ENCODE data around the gene STMND1. TPM values are rescaled to one million over a fixed set of nuclear protein-coding genes. Genes with fewer than 3 reads are reported as not detected.

The STMND1 gene
- total RNA-seq, 2 donors from 2014 or later, result 0.18 TPM; not detected in 1

DNA sequence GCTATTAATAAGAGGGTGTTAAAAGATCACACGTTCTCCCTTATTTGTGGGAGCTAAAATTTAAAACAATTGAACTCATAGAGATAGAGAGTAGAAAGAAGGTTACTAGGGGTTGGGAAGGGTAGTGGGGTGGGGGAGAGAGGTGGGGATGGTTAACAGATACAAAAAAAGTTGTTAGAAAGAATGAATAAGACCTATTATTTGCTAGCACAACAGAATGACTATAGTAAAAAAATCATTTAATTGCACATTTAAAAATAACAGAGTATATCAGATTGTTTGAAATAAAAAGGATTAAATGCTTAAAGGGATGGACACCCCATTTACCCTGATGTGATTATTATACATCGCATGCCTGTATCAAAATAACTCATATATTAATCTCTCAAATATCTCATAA, 43.3 kb upstream of the STMND1 start:
- Mint-ChIP-seq H3K4me1 (no peaks in the 10 kb centered on the region), H3K4me3 (no peak overlapping the region), H3K27ac (no peak overlapping the region), H3K27me3 (ENCODE audit: insufficient read depth) (no peaks in the 10 kb centered on the region), H3K36me3 (ENCODE audit: low read depth) (no peaks in the 10 kb centered on the region), H3K9me3 (no peaks in the 10 kb centered on the region)
- Histone ChIP-seq H3K4me3 (ENCODE audit: low read length) (no peak overlapping the region), H3K9me3 (ENCODE audit: control insufficient read depth, low read length) (no peaks in the 10 kb centered on the region), H3K27ac (ENCODE audit: low read depth, low read length) (no peak overlapping the region), H3K9ac (ENCODE audit: extremely low read depth, low read length, poor library complexity, severe bottlenecking) (no peak overlapping the region), H3K4me1 (ENCODE audit: control insufficient read depth, insufficient read depth, low read length) (no peaks in the 10 kb centered on the region), H3K27me3 (ENCODE audit: control insufficient read depth, insufficient read depth, low read length, poor library complexity, severe bottlenecking) (no peaks in the 10 kb centered on the region), H3K36me3 (ENCODE audit: control insufficient read depth, insufficient read depth, low read length) (no peaks in the 10 kb centered on the region)
- TF ChIP-seq, protein P1, sequence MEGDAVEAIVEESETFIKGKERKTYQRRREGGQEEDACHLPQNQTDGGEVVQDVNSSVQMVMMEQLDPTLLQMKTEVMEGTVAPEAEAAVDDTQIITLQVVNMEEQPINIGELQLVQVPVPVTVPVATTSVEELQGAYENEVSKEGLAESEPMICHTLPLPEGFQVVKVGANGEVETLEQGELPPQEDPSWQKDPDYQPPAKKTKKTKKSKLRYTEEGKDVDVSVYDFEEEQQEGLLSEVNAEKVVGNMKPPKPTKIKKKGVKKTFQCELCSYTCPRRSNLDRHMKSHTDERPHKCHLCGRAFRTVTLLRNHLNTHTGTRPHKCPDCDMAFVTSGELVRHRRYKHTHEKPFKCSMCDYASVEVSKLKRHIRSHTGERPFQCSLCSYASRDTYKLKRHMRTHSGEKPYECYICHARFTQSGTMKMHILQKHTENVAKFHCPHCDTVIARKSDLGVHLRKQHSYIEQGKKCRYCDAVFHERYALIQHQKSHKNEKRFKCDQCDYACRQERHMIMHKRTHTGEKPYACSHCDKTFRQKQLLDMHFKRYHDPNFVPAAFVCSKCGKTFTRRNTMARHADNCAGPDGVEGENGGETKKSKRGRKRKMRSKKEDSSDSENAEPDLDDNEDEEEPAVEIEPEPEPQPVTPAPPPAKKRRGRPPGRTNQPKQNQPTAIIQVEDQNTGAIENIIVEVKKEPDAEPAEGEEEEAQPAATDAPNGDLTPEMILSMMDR (conservative IDR thresholded peaks at IDR 0.05), result no peak
- WGBS, 2 experiments (ENCODE audit: insufficient coverage in 1 of 2, insufficient read length in 1 of 2), result 96 to 100% methylated on average over 1 to 2 of the region's 2 CpGs
- no peak for DNase-seq

DNA sequence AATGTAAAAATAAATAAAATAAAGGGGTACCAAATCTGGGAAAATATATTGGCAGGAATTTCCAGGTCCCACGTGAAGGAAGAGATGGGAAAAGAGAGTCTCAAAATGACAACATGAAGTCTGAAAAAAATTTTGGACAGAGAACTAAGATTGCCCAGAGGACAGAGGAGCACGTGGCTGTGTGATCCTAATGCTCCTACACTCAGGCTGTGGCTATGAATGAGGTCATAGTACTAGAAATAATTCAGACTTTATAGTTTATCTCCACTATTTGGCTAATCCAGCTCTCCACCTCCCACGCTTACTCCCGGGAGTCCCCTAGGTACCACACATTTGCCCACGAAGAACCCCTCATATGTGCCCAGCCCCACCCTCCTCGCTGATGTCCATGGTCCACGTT, 42.8 kb upstream of the STMND1 start:
- TF ChIP-seq, protein P1 (conservative IDR thresholded peaks at IDR 0.05), result no peak
- no peaks in the 10 kb centered on the region for H3K27me3 Mint-ChIP-seq (ENCODE audit: insufficient read depth)
- H3K9me3 ChIP-seq (ENCODE audit: control insufficient read depth, low read length), result no peaks in the 10 kb centered on the region
- H3K27me3 ChIP-seq (ENCODE audit: control insufficient read depth, insufficient read depth, low read length, poor library complexity, severe bottlenecking), result no peaks in the 10 kb centered on the region
- no peaks in the 10 kb centered on the region for H3K4me1 Mint-ChIP-seq
- no peak overlapping the region for H3K27ac Mint-ChIP-seq
- WGBS, 2 experiments (ENCODE audit: insufficient coverage in 1 of 2, insufficient read length in 1 of 2), result 88% methylated on average over 2 to 7 of the region's 7 CpGs
- no peaks in the 10 kb centered on the region for H3K4me1 ChIP-seq (ENCODE audit: control insufficient read depth, insufficient read depth, low read length)
- no peak overlapping the region for H3K9ac ChIP-seq (ENCODE audit: extremely low read depth, low read length, poor library complexity, severe bottlenecking)
- H3K4me3 ChIP-seq (ENCODE audit: low read length), result no peak overlapping the region
- DNase-seq, result no peak
- no peaks in the 10 kb centered on the region for H3K36me3 Mint-ChIP-seq (ENCODE audit: low read depth)
- no peak overlapping the region for H3K4me3 Mint-ChIP-seq
- no peak overlapping the region for H3K27ac ChIP-seq (ENCODE audit: low read depth, low read length)
- H3K9me3 Mint-ChIP-seq, result no peaks in the 10 kb centered on the region
- no peaks in the 10 kb centered on the region for H3K36me3 ChIP-seq (ENCODE audit: control insufficient read depth, insufficient read depth, low read length)

DNA sequence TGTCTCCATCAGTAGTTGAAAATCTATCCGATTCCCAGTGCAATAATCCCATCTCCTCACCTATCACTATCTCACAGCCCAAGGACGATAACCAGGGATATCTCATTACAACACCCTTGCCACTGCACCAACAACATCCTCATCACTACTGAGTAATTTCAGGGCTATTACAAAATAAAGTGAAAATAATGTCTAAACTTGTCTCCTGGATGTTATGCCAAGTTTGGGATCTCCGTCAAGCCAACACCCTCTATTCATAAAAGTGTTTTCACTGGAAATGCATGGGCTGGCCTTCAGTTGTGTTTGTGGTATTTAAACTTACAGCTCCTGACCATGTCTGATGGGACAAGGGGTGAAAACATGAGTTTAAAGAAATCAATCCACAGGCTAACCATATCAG, 42.0 kb upstream of the STMND1 start:
- H3K9ac ChIP-seq (ENCODE audit: extremely low read depth, low read length, poor library complexity, severe bottlenecking), result no peak overlapping the region
- H3K27ac ChIP-seq (ENCODE audit: low read depth, low read length), result no peak overlapping the region
- H3K4me3 ChIP-seq (ENCODE audit: low read length), result no peak overlapping the region
- Mint-ChIP-seq H3K36me3 (ENCODE audit: low read depth) (no peaks in the 10 kb centered on the region), H3K9me3 (no peaks in the 10 kb centered on the region), H3K4me1 (no peaks in the 10 kb centered on the region), H3K27me3 (ENCODE audit: insufficient read depth) (no peaks in the 10 kb centered on the region), H3K27ac (no peak overlapping the region), H3K4me3 (no peak overlapping the region)
- H3K36me3 ChIP-seq (ENCODE audit: control insufficient read depth, insufficient read depth, low read length), result no peaks in the 10 kb centered on the region
- WGBS, 2 experiments (ENCODE audit: insufficient coverage in 1 of 2, insufficient read length in 1 of 2), result 95% methylated on average over 3 of the region's 3 CpGs; no CpG with 5 or more reads in 1 of the 2 experiments
- no peaks in the 10 kb centered on the region for H3K9me3 ChIP-seq (ENCODE audit: control insufficient read depth, low read length)
- H3K27me3 ChIP-seq (ENCODE audit: control insufficient read depth, insufficient read depth, low read length, poor library complexity, severe bottlenecking), result no peaks in the 10 kb centered on the region
- TF ChIP-seq, protein P1 (conservative IDR thresholded peaks at IDR 0.05), result no peak
- DNase-seq, result no peak
- no peaks in the 10 kb centered on the region for H3K4me1 ChIP-seq (ENCODE audit: control insufficient read depth, insufficient read depth, low read length)
